HG02870 (cell line): ENCODE measurements around the gene CNN2.

ENCODE experiments used
- ATAC-seq: cut with Tn5 transposase; IDR thresholded peaks from one replicate; pipeline ENCODE4 v1.9.1; 2021; ENCODE audit warnings: mild to moderate bottlenecking, moderate library complexity; ENCODE audit not compliant: unreplicated experiment

CNN2 gene

GRCh38 chr19:1064661-1065605 is 38.5 kb downstream of the CNN2 start:
- ATAC-seq, result no peak

- no peak for ATAC-seq
Measured at GRCh38 chr19:1065606-1066109, 39.2 kb downstream of the CNN2 start.

- no peak for ATAC-seq
Measured at GRCh38 chr19:1066251-1066747, 39.9 kb downstream of the CNN2 start.

GRCh38 chr19:1066748-1067340 is 40.4 kb downstream of the CNN2 start, which contains the start of gene ARHGAP45:
TSS of gene ARHGAP45 (plus strand) at chr19:1067167. CDS start at chr19:1067406, 239 bp downstream.
- ATAC-seq, result no peak

- no peak for ATAC-seq
Measured at GRCh38 chr19:1067341-1067957, 41.0 kb downstream of the CNN2 start.

- no peak for ATAC-seq
Measured at GRCh38 chr19:1068009-1069001, 41.9 kb downstream of the CNN2 start.

- ATAC-seq, result no peak
Measured at GRCh38 chr19:1069009-1069779, 42.8 kb downstream of the CNN2 start.

- ATAC-seq, result no peak
Measured at GRCh38 chr19:1070576-1070930, 44.1 kb downstream of the CNN2 start.

GRCh38 chr19:1070931-1071791 is 44.8 kb downstream of the CNN2 start:
- no peak for ATAC-seq

- no peak for ATAC-seq
Measured at GRCh38 chr19:1072371-1073015, 46.1 kb downstream of the CNN2 start.

- no peak for ATAC-seq
Measured at GRCh38 chr19:1073063-1073955, 46.9 kb downstream of the CNN2 start.

- no peak for ATAC-seq
Measured at GRCh38 chr19:1073956-1074517, 47.6 kb downstream of the CNN2 start.

GRCh38 chr19:1074544-1075283 is 48.3 kb downstream of the CNN2 start:
- no peak for ATAC-seq

- ATAC-seq, result no peak
Measured at GRCh38 chr19:1076046-1076386, 49.6 kb downstream of the CNN2 start.

- ATAC-seq, result no peak
Measured at GRCh38 chr19:1076951-1077350, 50.5 kb downstream of the CNN2 start.

GRCh38 chr19:1079566-1080111 is 53.2 kb downstream of the CNN2 start:
- no peak for ATAC-seq
